Measurements from ENCODE around the gene RIOK1. TPM values are rescaled to one million over a fixed set of nuclear protein-coding genes. Genes with fewer than 3 reads are reported as not detected.

The RIOK1 gene
- 12.1 and 12.9 TPM in 2 replicates for total RNA-seq

DNA sequence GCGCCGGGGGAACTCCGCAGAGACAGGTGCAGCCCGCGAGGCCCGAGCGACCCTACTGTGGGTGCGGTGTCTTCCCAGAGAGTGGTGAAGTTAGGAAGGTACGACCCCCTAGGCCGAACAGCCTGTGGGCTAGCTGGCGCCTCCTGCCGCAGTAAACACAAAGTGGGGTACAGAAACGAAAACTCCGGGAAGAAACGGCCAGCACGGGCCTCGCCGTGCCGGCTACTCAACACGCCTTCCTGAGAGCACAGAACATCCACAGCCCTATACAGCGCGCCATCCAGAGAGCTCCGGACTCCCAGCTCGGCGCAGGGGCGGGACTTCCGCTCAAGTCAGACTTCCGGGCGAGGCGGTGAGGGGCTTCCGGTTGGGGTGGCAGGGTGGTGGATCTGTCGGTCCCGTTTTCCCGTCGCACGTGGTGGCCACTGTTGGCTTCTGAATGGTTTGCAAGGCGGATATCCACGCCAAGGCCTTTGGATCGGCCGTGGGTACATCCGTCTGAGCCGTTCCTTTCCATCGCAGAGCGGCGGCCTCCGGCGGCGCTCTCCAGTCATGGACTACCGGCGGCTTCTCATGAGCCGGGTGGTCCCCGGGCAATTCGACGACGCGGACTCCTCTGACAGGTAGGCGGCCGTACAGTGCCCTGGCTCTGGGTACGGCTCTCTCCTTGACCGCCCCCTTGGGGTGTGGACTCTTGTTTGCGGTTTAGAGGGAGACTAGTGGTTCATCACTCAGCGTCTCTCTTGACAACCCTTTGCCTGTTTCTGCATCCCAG, at the start of gene RIOK1, which contains the start of gene CAGE1:
RIOK1 (plus strand) TSS at position 358 of the 775 bp plus-strand sequence; CDS start at position 553, 195 bp downstream.
CAGE1 (minus strand) TSS at position 292 of the 775 bp plus-strand sequence. CDS start 2,569 bp downstream, outside the sequence.

Other genes starting within 250 kb of the RIOK1 start
- gene SSR1, start 76.6 kb upstream of the RIOK1 start, total RNA-seq: 118 and 150 TPM in 2 replicates
- gene CAGE1, start 66 bp upstream of the RIOK1 start, total RNA-seq: not detected in 2 replicates
- gene DSP, start 151.9 kb downstream of the RIOK1 start, total RNA-seq: 0.29 and 0.31 TPM in 2 replicates
- 5.4 and 6.6 TPM in 2 replicates for gene SNRNP48, start 200.4 kb downstream of the RIOK1 start, total RNA-seq

Data from cardiac ventricle fibroblast (primary cell).